Keratinocyte (primary cell): ENCODE measurements around the gene PARD3.

Experiments
- CTCF ChIP-seq, 3 experiments: IDR thresholded peaks in 1 of 3; conservative IDR thresholded peaks in 1 of 3; optimal IDR thresholded peaks in 1 of 3; 2 replicates in 2 of 3; 3 replicates in 1 of 3; pipeline versions ENCODE3 to v1.5.1; 2011; ENCODE audit warnings: low read length in 3 of 3, mild to moderate bottlenecking in 3 of 3, moderate library complexity in 2 of 3, control low read depth in 1 of 3, inconsistent platforms in 1 of 3; ENCODE audit not compliant: insufficient read depth in 2 of 3; ENCODE audit errors: extremely low read depth in 1 of 3
- EZH2 ChIP-seq: IDR thresholded peaks from one replicate; pipeline ENCODE4 v1.6.1; 2012; ENCODE audit warnings: inconsistent platforms, mild to moderate bottlenecking, low read length, moderate library complexity

- TF ChIP-seq CTCF (optimal IDR thresholded peaks at IDR 0.05 in 1 of 3, IDR thresholded peaks at IDR 0.05 in 1 of 3, conservative IDR thresholded peaks at IDR 0.05 in 1 of 3; ENCODE audit: extremely low read depth in 1 of 3, insufficient read depth in 2 of 3, low read length in 3 of 3) (no peak), EZH2 (no peak)
Measured at GRCh38 chr10:34547695-34548094, 267.4 kb downstream of the PARD3 start.
